ENCODE data around the gene TRAPPC8. TPM values are rescaled to one million over a fixed set of nuclear protein-coding genes. Genes with fewer than 3 reads are reported as not detected.

TRAPPC8 gene, protein sequence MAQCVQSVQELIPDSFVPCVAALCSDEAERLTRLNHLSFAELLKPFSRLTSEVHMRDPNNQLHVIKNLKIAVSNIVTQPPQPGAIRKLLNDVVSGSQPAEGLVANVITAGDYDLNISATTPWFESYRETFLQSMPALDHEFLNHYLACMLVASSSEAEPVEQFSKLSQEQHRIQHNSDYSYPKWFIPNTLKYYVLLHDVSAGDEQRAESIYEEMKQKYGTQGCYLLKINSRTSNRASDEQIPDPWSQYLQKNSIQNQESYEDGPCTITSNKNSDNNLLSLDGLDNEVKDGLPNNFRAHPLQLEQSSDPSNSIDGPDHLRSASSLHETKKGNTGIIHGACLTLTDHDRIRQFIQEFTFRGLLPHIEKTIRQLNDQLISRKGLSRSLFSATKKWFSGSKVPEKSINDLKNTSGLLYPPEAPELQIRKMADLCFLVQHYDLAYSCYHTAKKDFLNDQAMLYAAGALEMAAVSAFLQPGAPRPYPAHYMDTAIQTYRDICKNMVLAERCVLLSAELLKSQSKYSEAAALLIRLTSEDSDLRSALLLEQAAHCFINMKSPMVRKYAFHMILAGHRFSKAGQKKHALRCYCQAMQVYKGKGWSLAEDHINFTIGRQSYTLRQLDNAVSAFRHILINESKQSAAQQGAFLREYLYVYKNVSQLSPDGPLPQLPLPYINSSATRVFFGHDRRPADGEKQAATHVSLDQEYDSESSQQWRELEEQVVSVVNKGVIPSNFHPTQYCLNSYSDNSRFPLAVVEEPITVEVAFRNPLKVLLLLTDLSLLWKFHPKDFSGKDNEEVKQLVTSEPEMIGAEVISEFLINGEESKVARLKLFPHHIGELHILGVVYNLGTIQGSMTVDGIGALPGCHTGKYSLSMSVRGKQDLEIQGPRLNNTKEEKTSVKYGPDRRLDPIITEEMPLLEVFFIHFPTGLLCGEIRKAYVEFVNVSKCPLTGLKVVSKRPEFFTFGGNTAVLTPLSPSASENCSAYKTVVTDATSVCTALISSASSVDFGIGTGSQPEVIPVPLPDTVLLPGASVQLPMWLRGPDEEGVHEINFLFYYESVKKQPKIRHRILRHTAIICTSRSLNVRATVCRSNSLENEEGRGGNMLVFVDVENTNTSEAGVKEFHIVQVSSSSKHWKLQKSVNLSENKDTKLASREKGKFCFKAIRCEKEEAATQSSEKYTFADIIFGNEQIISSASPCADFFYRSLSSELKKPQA (N-terminal part only)
- 29.6 and 30.8 TPM in 2 replicates for polyA plus RNA-seq (2013)

DNA sequence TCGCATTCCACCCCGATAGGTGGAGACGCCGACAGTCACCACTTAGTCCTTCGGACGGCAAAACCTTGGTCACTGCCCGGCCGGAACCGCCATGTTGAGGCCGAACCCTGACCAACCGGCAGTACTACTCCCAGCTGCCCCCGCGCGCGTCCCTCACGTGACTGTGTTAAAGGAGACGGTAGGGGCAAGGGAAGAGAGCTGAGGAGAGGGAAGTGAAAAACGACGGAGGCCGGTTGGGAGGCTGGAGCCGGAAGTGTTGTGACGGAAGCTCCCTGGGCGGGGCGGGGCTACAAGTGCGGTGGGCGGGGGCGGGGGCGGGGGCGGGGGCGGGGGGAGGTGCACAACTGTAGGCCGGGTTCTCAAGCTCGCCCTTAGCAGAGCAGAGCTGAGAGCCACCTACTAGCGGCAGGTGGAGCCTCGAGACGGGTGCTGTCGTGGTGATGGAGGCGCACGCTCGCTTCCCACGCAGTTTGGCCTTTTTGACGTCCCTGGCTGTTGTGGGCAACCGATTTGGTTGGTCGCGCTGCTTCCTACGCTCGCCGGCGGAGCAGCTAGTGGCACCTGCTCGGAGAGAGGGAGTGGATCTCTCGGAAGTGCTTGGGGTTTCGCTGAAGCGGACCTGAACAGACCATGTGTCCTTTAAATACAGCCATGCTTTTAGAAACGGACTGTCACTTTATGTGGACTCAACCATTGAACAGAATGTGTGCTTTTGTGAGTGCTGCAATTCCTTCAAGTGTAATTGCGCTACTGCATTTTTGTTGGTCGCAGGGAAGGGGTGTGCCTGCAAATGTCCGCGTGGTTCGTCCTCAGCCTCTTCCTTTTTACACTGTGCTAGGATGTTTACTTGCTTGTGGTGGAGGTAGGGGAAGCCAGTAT is at the start of gene TRAPPC8:
TRAPPC8 (minus strand) TSS at position 130 of the 879 bp plus-strand sequence. CDS start 364 bp downstream, outside the sequence.
- H2AK5ac ChIP-seq (ENCODE audit: low read length), result peak within 1 kb of the TSS; percentile 20
- no peaks in the 10 kb centered on the region for H3K4me1 ChIP-seq (ENCODE audit: control insufficient read depth in 1 of 2, insufficient read depth in 2 of 2, low read length in 2 of 2)
- H3K4me2 ChIP-seq (ENCODE audit: low read length), result peak within 1 kb of the TSS; percentile 98
- peak within 1 kb of the TSS; percentile 23 for H3K23ac ChIP-seq (ENCODE audit: low read length)
- no peaks in the 10 kb centered on the region for H3K36me3 ChIP-seq (ENCODE audit: control insufficient read depth in 1 of 2, insufficient read depth in 2 of 2, low read length in 2 of 2)
- H3K4ac ChIP-seq (ENCODE audit: low read depth, low read length), result peak within 1 kb of the TSS; percentile 56
- H3K27me3 ChIP-seq (ENCODE audit: insufficient read depth, low read length), result no peaks in the 10 kb centered on the region
- H3K79me2 ChIP-seq (ENCODE audit: control insufficient read depth, insufficient read depth, low read length, poor library complexity), result peaks cover 12% of the 10 kb centered on the region
- H2BK5ac ChIP-seq (ENCODE audit: low read depth, low read length, poor library complexity), result peak within 1 kb of the TSS; percentile 96
- peak; percentile 99 for DNase-seq
- H2BK12ac ChIP-seq (ENCODE audit: low read length), result no peak within 1 kb of the TSS
- peak within 1 kb of the TSS; percentile 84 for H4K12ac ChIP-seq (ENCODE audit: low read depth, low read length)
- peak within 1 kb of the TSS; percentile 85 for H2BK120ac ChIP-seq (ENCODE audit: insufficient read depth, low read length, poor library complexity)
- H3K9me3 ChIP-seq (ENCODE audit: insufficient read depth, low read depth, low read length), result no peaks in the 10 kb centered on the region
- peak within 1 kb of the TSS; percentile 98 for H4K8ac ChIP-seq (ENCODE audit: low read depth, low read length)
- H4K91ac ChIP-seq (ENCODE audit: low read depth, low read length), result peak within 1 kb of the TSS; percentile 92
- peak within 1 kb of the TSS; percentile 97 for H3K18ac ChIP-seq (ENCODE audit: low read length)
- peaks cover 7% of the 10 kb centered on the region for H3K79me1 ChIP-seq (ENCODE audit: low read length)
- WGBS (ENCODE audit: extremely low coverage, insufficient coverage, insufficient read length), result no CpG with 5 or more reads among the region's 58 CpGs
- peak within 1 kb of the TSS; percentile 88 for H3K4me3 ChIP-seq (ENCODE audit: low read depth, low read length)
- peak within 1 kb of the TSS; percentile 94 for H3K27ac ChIP-seq (ENCODE audit: low read depth, low read length)
- H3K9ac ChIP-seq (ENCODE audit: low read length), result peak within 1 kb of the TSS; percentile 98
- peak within 1 kb of the TSS; percentile 97 for H3K14ac ChIP-seq (ENCODE audit: low read length)
- peak within 1 kb of the TSS; percentile 86 for H2AFZ ChIP-seq (ENCODE audit: insufficient read depth, low read length, poor library complexity)

- Histone ChIP-seq H4K91ac (ENCODE audit: low read depth, low read length) (no peak overlapping the region), H3K27ac (ENCODE audit: low read depth, low read length) (no peak overlapping the region), H4K8ac (ENCODE audit: low read depth, low read length) (no peak overlapping the region), H3K18ac (ENCODE audit: low read length) (no peak overlapping the region), H2AFZ (ENCODE audit: insufficient read depth, low read length, poor library complexity) (no peak overlapping the region), H3K23ac (ENCODE audit: low read length) (no peak overlapping the region), H4K12ac (ENCODE audit: low read depth, low read length) (no peak overlapping the region), H3K4me3 (ENCODE audit: low read depth, low read length) (no peak overlapping the region), H2AK5ac (ENCODE audit: low read length) (no peak overlapping the region), H3K36me3 (ENCODE audit: control insufficient read depth in 1 of 2, insufficient read depth in 2 of 2, low read length in 2 of 2) (no peaks in the 10 kb centered on the region), H3K79me2 (ENCODE audit: control insufficient read depth, insufficient read depth, low read length, poor library complexity) (no peaks in the 10 kb centered on the region), H3K9me3 (ENCODE audit: insufficient read depth, low read depth, low read length) (peaks cover 1% of the 10 kb centered on the region), H3K14ac (ENCODE audit: low read length) (no peak overlapping the region), H3K4ac (ENCODE audit: low read depth, low read length) (no peak overlapping the region), H2BK12ac (ENCODE audit: low read length) (no peak overlapping the region), H3K9ac (ENCODE audit: low read length) (no peak overlapping the region), H3K4me1 (ENCODE audit: control insufficient read depth in 1 of 2, insufficient read depth in 2 of 2, low read length in 2 of 2) (peaks cover 8 to 14% of the 10 kb centered on the region in 2 experiments), H3K4me2 (ENCODE audit: low read length) (no peak overlapping the region), H2BK5ac (ENCODE audit: low read depth, low read length, poor library complexity) (no peak overlapping the region), H3K79me1 (ENCODE audit: low read length) (peaks cover 1% of the 10 kb centered on the region), H2BK120ac (ENCODE audit: insufficient read depth, low read length, poor library complexity) (no peak overlapping the region), H3K27me3 (ENCODE audit: insufficient read depth, low read length) (no peaks in the 10 kb centered on the region)
- WGBS (ENCODE audit: extremely low coverage, insufficient coverage, insufficient read length), result no CpG with 5 or more reads among the region's 2 CpGs
- DNase-seq, result no peak
These were observed 47.9 kb upstream of the TRAPPC8 start for GRCh38 chr18:31990823-31991222.

DNA sequence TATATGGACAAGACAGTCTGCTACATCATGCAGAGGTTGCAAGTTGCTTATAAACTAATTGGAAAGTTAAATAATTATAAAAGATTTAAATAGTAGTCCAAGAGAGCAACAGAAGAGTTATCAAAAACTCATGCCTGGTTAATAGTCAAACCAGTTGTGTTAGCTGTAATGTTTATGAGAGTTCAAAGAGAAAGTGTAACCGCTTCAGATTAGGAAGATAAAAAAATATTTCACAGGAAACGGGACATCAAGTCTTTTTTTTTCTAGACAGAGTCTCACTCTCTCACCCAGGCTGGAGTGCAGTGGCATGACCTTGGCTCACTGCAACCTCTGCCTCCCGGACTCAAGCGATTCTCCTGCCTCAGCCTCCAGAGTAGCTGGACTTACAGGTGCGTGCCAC is 41.0 kb upstream of the TRAPPC8 start:
- H2AK5ac ChIP-seq (ENCODE audit: low read length), result no peak overlapping the region
- H3K27me3 ChIP-seq (ENCODE audit: insufficient read depth, low read length), result no peaks in the 10 kb centered on the region
- no peak overlapping the region for H4K12ac ChIP-seq (ENCODE audit: low read depth, low read length)
- H3K4me3 ChIP-seq (ENCODE audit: low read depth, low read length), result no peak overlapping the region
- WGBS (ENCODE audit: extremely low coverage, insufficient coverage, insufficient read length), result no CpG with 5 or more reads among the region's 5 CpGs
- H3K18ac ChIP-seq (ENCODE audit: low read length), result no peak overlapping the region
- H3K14ac ChIP-seq (ENCODE audit: low read length), result no peak overlapping the region
- H3K4ac ChIP-seq (ENCODE audit: low read depth, low read length), result no peak overlapping the region
- no peak overlapping the region for H3K4me2 ChIP-seq (ENCODE audit: low read length)
- no peak overlapping the region for H2BK5ac ChIP-seq (ENCODE audit: low read depth, low read length, poor library complexity)
- no peaks in the 10 kb centered on the region for H3K79me1 ChIP-seq (ENCODE audit: low read length)
- no peak overlapping the region for H3K27ac ChIP-seq (ENCODE audit: low read depth, low read length)
- H3K79me2 ChIP-seq (ENCODE audit: control insufficient read depth, insufficient read depth, low read length, poor library complexity), result no peaks in the 10 kb centered on the region
- no peaks in the 10 kb centered on the region for H3K36me3 ChIP-seq (ENCODE audit: control insufficient read depth in 1 of 2, insufficient read depth in 2 of 2, low read length in 2 of 2)
- no peak for DNase-seq
- H2BK12ac ChIP-seq (ENCODE audit: low read length), result no peak overlapping the region
- no peak overlapping the region for H4K8ac ChIP-seq (ENCODE audit: low read depth, low read length)
- no peak overlapping the region for H4K91ac ChIP-seq (ENCODE audit: low read depth, low read length)
- no peak overlapping the region for H3K9ac ChIP-seq (ENCODE audit: low read length)
- no peak overlapping the region for H2BK120ac ChIP-seq (ENCODE audit: insufficient read depth, low read length, poor library complexity)
- peaks cover 2% of the 10 kb centered on the region for H3K9me3 ChIP-seq (ENCODE audit: insufficient read depth, low read depth, low read length)
- no peak overlapping the region for H2AFZ ChIP-seq (ENCODE audit: insufficient read depth, low read length, poor library complexity)
- no peaks in the 10 kb centered on the region for H3K4me1 ChIP-seq (ENCODE audit: control insufficient read depth in 1 of 2, insufficient read depth in 2 of 2, low read length in 2 of 2)
- no peak overlapping the region for H3K23ac ChIP-seq (ENCODE audit: low read length)
